Measurements from ENCODE around the gene CCDC80.

The CCDC80 gene

DNA sequence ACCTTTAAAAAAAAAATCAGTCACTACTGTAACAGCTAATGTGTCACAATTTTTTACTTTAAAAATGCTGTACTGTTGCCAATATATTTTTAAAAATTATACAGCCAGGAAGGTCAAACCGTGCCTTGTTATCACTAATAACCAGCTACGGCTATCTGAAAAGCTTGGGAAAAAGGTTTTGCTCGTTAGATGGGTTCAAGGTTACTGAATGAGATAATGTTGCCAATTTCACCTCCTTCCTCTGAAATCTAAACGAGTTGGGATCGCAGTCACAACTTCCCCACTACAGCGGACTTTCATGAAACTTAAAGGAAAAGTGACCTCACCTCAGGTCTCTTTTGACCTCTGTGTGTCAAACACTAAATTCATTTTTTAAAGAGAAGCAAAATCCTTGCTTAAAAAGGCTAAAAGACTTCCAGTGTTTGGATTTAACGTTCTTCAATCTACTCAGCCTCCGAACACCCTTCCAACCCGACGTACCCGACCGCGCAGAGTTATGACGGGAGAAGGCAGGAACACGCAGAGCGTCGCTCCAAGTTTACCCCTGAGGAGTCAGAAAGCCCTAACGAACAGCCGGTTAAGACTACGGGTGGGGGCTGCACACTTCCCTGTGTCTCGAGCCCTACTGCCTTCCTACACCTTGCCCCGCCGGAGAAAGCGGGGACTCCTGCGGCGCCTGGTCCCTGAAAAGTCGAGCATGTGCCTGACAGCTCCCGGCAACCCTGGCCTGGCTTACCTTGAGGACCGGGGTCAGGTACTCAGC, 80.0 kb downstream of the CCDC80 start:
- peak overlapping the region; percentile 91 to 97 for H3K4me3 Mint-ChIP-seq
- H3K4me1 Mint-ChIP-seq = peaks cover 30% of the 10 kb centered on the region
- H3K9me3 Mint-ChIP-seq = no peaks in the 10 kb centered on the region
- DNase-seq = peak; percentile 63 to 74
- H3K27me3 Mint-ChIP-seq = no peaks in the 10 kb centered on the region
- peak overlapping the region; percentile 92 to 97 for H3K27ac Mint-ChIP-seq
- peak; percentile 54 for ATAC-seq

- peak overlapping the region; percentile 91 to 97 for H3K4me3 Mint-ChIP-seq
- no peak for ATAC-seq
- no peak for DNase-seq
- no peaks in the 10 kb centered on the region for H3K27me3 Mint-ChIP-seq
- peak overlapping the region; percentile 27 to 81 for H3K27ac Mint-ChIP-seq
- H3K4me1 Mint-ChIP-seq = peaks cover 36% of the 10 kb centered on the region
- H3K9me3 Mint-ChIP-seq = no peaks in the 10 kb centered on the region
Measured at GRCh38 chr3:112560307-112560706, 80.6 kb downstream of the CCDC80 start.

DNA sequence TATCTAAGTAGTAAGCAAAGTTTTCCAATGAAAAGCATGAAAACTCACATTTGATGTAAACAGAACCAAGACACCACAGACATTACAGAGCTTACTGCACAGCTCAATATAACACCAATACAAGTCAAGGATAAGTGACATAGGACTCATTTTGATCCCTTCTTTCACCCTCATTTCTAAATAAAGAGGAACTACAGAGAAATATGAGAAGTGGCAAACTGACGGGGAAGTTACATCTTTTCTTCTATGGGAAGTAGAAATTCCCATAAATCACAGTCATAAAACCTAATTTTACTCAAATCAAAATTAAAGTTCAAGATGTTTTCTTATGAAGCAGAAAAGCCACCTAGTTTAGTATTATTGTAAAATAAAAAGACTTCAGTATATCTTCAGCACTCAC, 83.0 kb downstream of the CCDC80 start:
- no peak for ATAC-seq
- H3K4me3 Mint-ChIP-seq = no peak overlapping the region
- peaks cover 45% of the 10 kb centered on the region for H3K4me1 Mint-ChIP-seq
- H3K27me3 Mint-ChIP-seq = no peaks in the 10 kb centered on the region
- H3K9me3 Mint-ChIP-seq = no peaks in the 10 kb centered on the region
- DNase-seq = no peak
- H3K27ac Mint-ChIP-seq = no peak overlapping the region

DNA sequence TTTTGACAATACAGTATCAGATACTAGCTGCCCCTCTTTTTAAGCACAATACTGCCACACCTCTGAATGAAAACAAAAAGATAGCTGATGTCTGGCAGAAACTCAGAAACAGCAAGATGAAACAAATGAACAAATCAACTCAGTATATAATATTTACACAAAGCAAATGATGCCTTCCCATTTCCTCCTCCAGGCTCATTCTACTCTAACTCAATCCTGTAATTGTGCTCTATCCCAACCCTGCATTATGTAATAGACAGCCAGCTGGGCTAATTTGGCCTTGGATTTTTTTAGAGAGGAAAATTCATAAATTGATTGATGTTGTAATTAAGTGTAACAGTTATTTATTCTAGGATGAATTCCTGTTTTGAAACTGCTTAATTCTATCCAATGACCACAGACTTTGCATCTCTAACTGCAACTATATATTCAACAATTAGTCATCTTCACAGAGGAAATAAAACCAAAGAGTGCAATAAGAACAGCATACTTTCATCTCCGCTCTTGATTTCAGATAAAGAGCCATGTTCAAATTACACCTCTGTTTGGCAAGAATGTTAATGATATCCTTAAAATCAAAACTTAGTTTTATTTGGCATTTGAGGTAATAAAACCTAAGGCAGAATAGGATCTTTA, 85.3 kb downstream of the CCDC80 start:
- peak overlapping the region; percentile 41 to 65 for H3K4me3 Mint-ChIP-seq
- H3K9me3 Mint-ChIP-seq = no peaks in the 10 kb centered on the region
- H3K4me1 Mint-ChIP-seq = peaks cover 45% of the 10 kb centered on the region
- H3K27me3 Mint-ChIP-seq = no peaks in the 10 kb centered on the region
- H3K27ac Mint-ChIP-seq = peak overlapping the region in 1 of 2 donors; percentile 92
- peak; percentile 61 for ATAC-seq
- no peak for DNase-seq

DNA sequence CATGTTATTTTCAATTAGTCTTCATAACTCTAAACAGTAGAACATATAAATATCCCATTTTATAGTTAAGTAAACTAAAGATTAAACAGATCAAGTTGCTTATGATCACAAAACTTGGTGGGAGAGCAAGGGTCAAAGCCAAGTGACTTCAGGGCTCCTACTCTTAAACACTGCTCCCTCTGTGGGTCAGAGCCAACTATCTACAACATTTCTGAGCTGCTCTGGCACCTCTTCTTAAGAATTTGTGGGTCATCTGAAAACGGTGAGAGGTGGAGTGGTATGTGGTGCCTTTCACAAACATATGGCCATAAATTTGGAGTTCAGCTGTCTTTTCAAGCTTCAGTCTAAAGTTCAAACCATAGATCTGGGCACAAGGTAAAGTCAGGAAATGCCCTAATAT, 90.1 kb downstream of the CCDC80 start:
- H3K27ac Mint-ChIP-seq = no peak overlapping the region
- DNase-seq (no peak), ATAC-seq (no peak)
- H3K4me1 Mint-ChIP-seq = peaks cover 15% of the 10 kb centered on the region
- no peaks in the 10 kb centered on the region for H3K27me3 Mint-ChIP-seq
- H3K4me3 Mint-ChIP-seq = no peak overlapping the region
- H3K9me3 Mint-ChIP-seq = no peaks in the 10 kb centered on the region

Measured in stimulated activated naive CD8-positive, alpha-beta T cell treated with anti-CD3 and anti-CD28 coated beads, Interleukin-15, amount 100 ng/mL, for 72 hours (primary cell).